WERI-Rb-1 (cell line): ENCODE measurements around the gene ANKRD63.

Experiments
- DNase-seq: peaks from one replicate; pipeline ENCODE4 v3.0.0-alpha.2; 2020
- H3K27ac ChIP-seq: fragments of 250-450 bp; sonication (Bioruptor Pico); 2 replicates; pipeline ENCODE4 v1.5.1; 2020; ENCODE audit warnings: mild to moderate bottlenecking, moderate library complexity
- H3K27me3 ChIP-seq: fragments of 250-450 bp; sonication (Bioruptor Pico); 2 replicates; pipeline ENCODE4 v1.5.1; 2021; ENCODE audit warnings: mild to moderate bottlenecking, low read depth, moderate library complexity; ENCODE audit not compliant: insufficient read depth, severe bottlenecking
- H3K36me3 ChIP-seq: fragments of 250-450 bp; sonication (Bioruptor Pico); 2 replicates; pipeline ENCODE4 v1.5.1; 2020; ENCODE audit warnings: mild to moderate bottlenecking, moderate library complexity
- H3K4me3 ChIP-seq: 2 replicates; pipeline ENCODE4 v1.5.1; 2011; ENCODE audit warnings: low read depth, mild to moderate bottlenecking, control low read depth, low read length
- H3K9me3 ChIP-seq: fragments of 250-450 bp; sonication (Bioruptor Pico); 2 replicates; pipeline ENCODE4 v1.5.1; 2021; ENCODE audit warnings: mild to moderate bottlenecking, moderate library complexity; ENCODE audit not compliant: severe bottlenecking
- TF ChIP-seq, protein P1 (sequence below): IDR thresholded peaks from 2 replicates; pipeline ENCODE4 v1.5.1; 2011; ENCODE audit warnings: low read depth, mild to moderate bottlenecking, control low read depth, inconsistent platforms, low read length

The ANKRD63 gene

DNA sequence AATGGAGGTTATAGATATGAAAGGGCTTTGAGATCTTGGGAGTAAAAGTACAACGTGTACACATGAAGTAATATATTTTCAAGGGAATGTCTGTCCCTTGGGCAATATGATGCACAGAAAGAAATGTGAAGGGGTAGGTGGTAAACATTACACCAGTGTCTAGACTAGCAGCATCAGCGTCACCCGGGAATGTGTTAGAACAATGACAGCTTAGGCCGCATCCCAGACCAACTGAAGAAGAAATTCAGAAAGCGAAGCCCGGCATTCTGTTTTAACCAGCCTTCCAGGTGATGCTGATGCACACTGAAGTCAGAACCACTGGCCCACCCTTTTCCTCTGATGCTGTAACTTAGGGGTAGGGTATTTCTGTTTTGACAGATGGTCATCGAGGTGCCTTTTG lies 46.9 kb upstream of the ANKRD63 start:
- Histone ChIP-seq H3K27ac (no peak overlapping the region), H3K27me3 (no peaks in the 10 kb centered on the region), H3K36me3 (peaks cover 19% of the 10 kb centered on the region), H3K4me3 (no peak overlapping the region), H3K9me3 (no peaks in the 10 kb centered on the region)
- DNase-seq = no peak
- TF ChIP-seq, protein P1, sequence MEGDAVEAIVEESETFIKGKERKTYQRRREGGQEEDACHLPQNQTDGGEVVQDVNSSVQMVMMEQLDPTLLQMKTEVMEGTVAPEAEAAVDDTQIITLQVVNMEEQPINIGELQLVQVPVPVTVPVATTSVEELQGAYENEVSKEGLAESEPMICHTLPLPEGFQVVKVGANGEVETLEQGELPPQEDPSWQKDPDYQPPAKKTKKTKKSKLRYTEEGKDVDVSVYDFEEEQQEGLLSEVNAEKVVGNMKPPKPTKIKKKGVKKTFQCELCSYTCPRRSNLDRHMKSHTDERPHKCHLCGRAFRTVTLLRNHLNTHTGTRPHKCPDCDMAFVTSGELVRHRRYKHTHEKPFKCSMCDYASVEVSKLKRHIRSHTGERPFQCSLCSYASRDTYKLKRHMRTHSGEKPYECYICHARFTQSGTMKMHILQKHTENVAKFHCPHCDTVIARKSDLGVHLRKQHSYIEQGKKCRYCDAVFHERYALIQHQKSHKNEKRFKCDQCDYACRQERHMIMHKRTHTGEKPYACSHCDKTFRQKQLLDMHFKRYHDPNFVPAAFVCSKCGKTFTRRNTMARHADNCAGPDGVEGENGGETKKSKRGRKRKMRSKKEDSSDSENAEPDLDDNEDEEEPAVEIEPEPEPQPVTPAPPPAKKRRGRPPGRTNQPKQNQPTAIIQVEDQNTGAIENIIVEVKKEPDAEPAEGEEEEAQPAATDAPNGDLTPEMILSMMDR = no peak

DNA sequence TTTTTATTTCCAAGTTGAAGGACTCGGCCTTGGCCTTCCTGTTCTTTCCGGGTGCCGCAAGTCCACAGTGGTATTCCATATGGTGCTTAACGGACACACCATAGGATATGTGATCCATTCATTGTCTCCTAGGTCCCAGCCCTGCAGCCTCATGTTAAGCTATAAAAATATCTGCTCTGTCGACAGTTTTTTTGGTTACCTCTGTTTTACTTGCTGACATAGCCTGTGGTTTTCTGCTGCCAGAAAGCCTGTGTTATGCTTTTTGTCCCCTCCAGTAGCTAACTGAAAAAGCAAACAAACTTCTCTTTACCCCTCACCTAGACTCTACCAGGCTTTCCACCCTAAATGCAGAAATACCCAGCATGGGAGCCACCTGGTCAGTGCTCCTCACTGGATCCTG lies 45.9 kb upstream of the ANKRD63 start:
- Histone ChIP-seq H3K9me3 (no peaks in the 10 kb centered on the region), H3K27ac (no peak overlapping the region), H3K27me3 (no peaks in the 10 kb centered on the region), H3K36me3 (peaks cover 19% of the 10 kb centered on the region), H3K4me3 (no peak overlapping the region)
- no peak for DNase-seq
- TF ChIP-seq, protein P1 = no peak

DNA sequence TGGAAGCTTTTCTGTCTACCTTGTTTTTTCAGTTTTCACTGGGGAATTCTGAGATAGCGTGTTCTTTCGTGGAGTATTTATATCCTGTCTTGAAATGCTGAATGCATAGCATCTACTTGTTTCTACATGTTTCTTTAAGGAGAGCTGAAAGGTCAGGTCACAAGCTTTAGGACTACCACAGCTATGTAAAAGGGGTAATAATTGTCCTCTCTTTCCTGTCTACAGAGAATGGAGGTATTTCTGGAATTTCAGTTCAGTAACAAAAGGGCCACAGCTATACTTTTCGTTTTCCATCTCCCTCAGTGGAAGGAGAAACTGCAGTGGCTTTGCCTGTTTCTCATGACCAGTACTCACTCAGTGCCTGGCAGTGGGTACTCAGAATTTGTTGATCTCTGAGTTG lies 45.3 kb upstream of the ANKRD63 start:
- Histone ChIP-seq H3K9me3 (no peaks in the 10 kb centered on the region), H3K27ac (no peak overlapping the region), H3K27me3 (no peaks in the 10 kb centered on the region), H3K36me3 (peaks cover 19% of the 10 kb centered on the region), H3K4me3 (no peak overlapping the region)
- no peak for DNase-seq
- TF ChIP-seq, protein P1 = no peak

DNA sequence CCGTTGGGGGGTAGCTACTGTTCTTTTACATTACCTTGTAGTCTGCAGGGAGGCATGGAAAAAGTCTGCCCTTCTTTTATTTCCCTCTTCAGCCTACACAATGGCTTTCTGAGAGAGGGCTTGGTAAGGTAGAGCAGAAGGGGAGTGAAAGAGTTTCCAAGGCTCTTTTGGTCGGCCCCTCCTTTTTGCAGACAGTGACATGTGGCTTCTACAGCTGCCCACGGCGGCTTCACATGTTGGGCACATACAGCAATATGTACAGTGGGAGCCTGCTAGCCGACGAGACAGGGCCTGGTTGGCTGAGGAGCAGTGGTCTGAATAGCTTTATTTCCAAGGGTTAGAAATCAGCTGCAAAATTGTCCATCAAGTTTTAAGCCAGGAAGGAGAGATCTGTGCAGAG lies 44.6 kb upstream of the ANKRD63 start:
- Histone ChIP-seq H3K9me3 (no peaks in the 10 kb centered on the region), H3K4me3 (no peak overlapping the region), H3K36me3 (peaks cover 19% of the 10 kb centered on the region), H3K27me3 (no peaks in the 10 kb centered on the region), H3K27ac (no peak overlapping the region)
- no peak for DNase-seq
- TF ChIP-seq, protein P1 = no peak

DNA sequence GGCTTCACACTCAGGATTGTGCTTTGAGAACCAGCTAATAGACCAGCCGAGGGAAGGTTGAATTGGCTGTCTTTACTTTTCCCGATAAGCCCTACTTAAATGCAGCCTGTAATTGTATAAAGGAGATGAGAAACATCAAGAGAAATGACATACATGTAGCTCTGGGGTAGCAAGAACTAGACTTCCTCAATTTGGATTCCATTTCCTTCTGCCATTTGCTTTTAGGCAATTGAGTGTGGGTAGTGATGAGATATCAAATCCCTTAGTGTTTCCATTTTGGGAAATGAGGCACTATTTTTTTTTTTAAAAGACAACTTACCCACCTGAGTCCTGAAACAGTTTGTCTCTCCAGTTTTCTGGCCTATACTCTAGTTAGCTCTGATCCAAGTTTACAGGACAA lies 42.8 kb upstream of the ANKRD63 start:
- TF ChIP-seq, protein P1 = no peak
- Histone ChIP-seq H3K27me3 (no peaks in the 10 kb centered on the region), H3K36me3 (peaks cover 19% of the 10 kb centered on the region), H3K4me3 (no peak overlapping the region), H3K27ac (no peak overlapping the region), H3K9me3 (no peaks in the 10 kb centered on the region)
- DNase-seq = no peak

DNA sequence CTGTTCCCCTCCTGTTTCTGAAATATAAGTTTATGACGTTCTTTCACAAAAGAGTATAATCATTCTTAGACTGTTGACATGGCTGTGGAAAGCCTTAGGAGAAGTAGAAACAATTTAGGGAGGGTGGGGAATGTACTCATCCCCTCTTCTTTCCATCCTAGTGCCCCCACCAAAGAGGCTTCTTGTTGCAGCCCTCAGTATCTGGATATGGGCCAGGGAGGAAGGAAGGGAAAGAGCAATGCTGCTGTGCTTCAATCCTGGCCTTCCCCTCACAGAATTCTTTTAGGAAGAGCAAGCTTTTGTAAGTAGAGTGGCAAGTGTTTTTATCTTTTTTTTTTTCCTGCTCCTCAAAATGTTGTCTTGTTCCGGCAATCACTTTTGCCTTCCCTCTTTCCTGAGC lies 42.3 kb upstream of the ANKRD63 start:
- no peaks in the 10 kb centered on the region for H3K27me3 ChIP-seq
- no peaks in the 10 kb centered on the region for H3K9me3 ChIP-seq
- no peak overlapping the region for H3K27ac ChIP-seq
- DNase-seq = no peak
- H3K36me3 ChIP-seq = peaks cover 19% of the 10 kb centered on the region
- TF ChIP-seq, protein P1 = no peak
- H3K4me3 ChIP-seq = no peak overlapping the region
